Measurements from ENCODE around the gene ANAPC15. TPM values are rescaled to one million over a fixed set of nuclear protein-coding genes. Genes with fewer than 3 reads are reported as not detected.

The ANAPC15 gene
- total and polyA plus RNA-seq, 2 of the 4 experiments (the other 2 are of a cell fraction) = 66.3 to 84.2 TPM

DNA sequence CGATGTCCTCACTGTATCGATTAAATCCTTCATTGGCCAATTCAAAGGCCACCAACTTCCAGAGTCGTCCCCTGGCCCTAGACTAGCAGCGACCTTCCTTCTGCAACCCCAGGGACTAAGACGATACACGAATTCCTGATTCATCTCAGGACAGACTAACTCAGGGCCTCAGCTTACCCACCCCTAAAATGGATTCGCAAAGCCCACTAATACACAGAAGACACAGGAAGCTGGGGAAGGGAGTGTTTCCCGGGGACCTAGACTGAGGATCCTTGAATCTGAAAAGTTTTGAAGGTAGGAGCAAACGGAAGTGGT, 9.9 kb downstream of the ANAPC15 start (continued):
- TF ChIP-seq CHD1 (IDR thresholded peaks at IDR 0.05; ENCODE audit: low read depth, low read length) = no peak

DNA sequence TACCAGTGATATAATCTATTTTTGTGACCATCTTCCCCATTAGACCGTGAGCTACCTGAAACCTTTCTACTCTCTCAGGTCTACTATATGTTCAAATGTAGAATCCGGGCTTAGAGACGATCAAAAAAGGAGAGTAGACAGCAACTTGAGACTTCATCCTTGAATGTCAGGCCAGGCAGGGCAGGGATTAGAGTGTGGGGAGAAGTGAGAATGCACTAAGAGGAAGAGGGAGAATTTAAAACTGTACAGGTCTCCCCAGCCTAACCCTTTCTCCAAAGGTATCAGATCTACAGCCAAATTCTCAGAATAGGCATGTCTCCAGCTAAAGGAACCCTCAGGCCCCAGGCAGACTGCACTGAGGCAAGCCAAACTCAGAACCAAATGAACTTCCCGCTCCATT, 10.3 kb downstream of the ANAPC15 start:
- intact Hi-C loops (cut with micrococcal nuclease) (loop anchor here (1.0 to 5.0 kb wide), 3 partner anchors 77 to 121 kb away; no protein-coding TSS in a partner anchor), dilution Hi-C loops (cut with HindIII; ENCODE audit: low sequenced_read_pairs, unreplicated experiment) (no loop called here), in situ Hi-C loops (cut with MboI; ENCODE audit: low sequenced_read_pairs) (no loop called here)
- ATAC-seq (ENCODE audit: low read depth) (no peak), DNase-seq (no peak)
- 71% methylated on average over 2 of the region's 4 CpGs; no CpG with 5 or more reads in 1 of the 2 experiments for WGBS, 2 experiments (ENCODE audit: extremely low coverage in 2 of 2, insufficient read length in 1 of 2)
- POLR2A ChIA-PET (ENCODE audit: unreplicated experiment) = interaction anchor here (1.3 kb wide), 1 partner anchor 10 kb away, joined by 4 read pairs; the partner anchor contains the start of gene ANAPC15
- peak overlapping the region; percentile 81 for H3K14ac ChIP-seq (replicated peaks; ENCODE audit: low read depth, low read length)
- peak overlapping the region; percentile 90 for H2BK5ac ChIP-seq (ENCODE audit: low read depth, low read length, poor library complexity, severe bottlenecking)
- peak overlapping the region; percentile 76 for H4K5ac ChIP-seq (ENCODE audit: low read depth, low read length)
- H3K79me1 ChIP-seq (ENCODE audit: low read depth in 1 of 2, low read length in 2 of 2) = peaks cover 34 to 62% of the 10 kb centered on the region in 2 experiments
- H3K4ac ChIP-seq (ENCODE audit: low read depth, low read length) = peak overlapping the region; percentile 97
- H3K9me1 ChIP-seq (ENCODE audit: insufficient read depth, low read length) = peaks cover 35% of the 10 kb centered on the region
- H3K9me3 ChIP-seq (ENCODE audit: control insufficient read depth, insufficient read depth, low read length) = no peaks in the 10 kb centered on the region
- peak overlapping the region; percentile 88 for H2AK9ac ChIP-seq (replicated peaks; ENCODE audit: low read depth, low read length, poor library complexity)
- H3K27ac ChIP-seq (ENCODE audit: insufficient read depth, low read length) = peak overlapping the region; percentile 94
- H4K20me1 ChIP-seq (ENCODE audit: insufficient read depth, low read length) = no peaks in the 10 kb centered on the region; the same call in 1 of the 2 replicates
- H2BK20ac ChIP-seq (ENCODE audit: low read depth, low read length) = no peak overlapping the region
- H3K56ac ChIP-seq (ENCODE audit: extremely low read depth, insufficient read depth, low read length) = peak overlapping the region; percentile 90
- CTCF ChIA-PET = interaction anchor here (2.3 kb wide), 1 partner anchor 11 kb away, joined by 10 read pairs; no protein-coding TSS in a partner anchor
- H3K36me3 ChIP-seq (ENCODE audit: control insufficient read depth, insufficient read depth, low read length) = peaks cover 30% of the 10 kb centered on the region
- H3K9ac ChIP-seq (ENCODE audit: low read depth, low read length) = peak overlapping the region; percentile 89
- H3K4me3 ChIP-seq (ENCODE audit: insufficient read depth, low read depth, low read length) = peak overlapping the region; percentile 75
- BruUV-seq (replicated peaks) = no TSS peak
- peak overlapping the region; percentile 68 for H2AK5ac ChIP-seq (ENCODE audit: low read depth, low read length)
- H4K8ac ChIP-seq (ENCODE audit: low read depth in 2 of 2, low read length in 2 of 2) = peak overlapping the region; percentile 86 to 89
- H3K18ac ChIP-seq (ENCODE audit: low read depth, low read length) = no peak overlapping the region
- peak overlapping the region; percentile 91 for H4K91ac ChIP-seq (ENCODE audit: insufficient read depth, low read depth, low read length)
- peaks cover 9% of the 10 kb centered on the region for H3K4me1 ChIP-seq (ENCODE audit: control insufficient read depth, insufficient read depth, low read length)
- peak overlapping the region; percentile 97 for H3K23ac ChIP-seq (ENCODE audit: low read depth, low read length)
- H3K27me3 ChIP-seq (ENCODE audit: control insufficient read depth, insufficient read depth, low read length) = no peaks in the 10 kb centered on the region
- H3K4me2 ChIP-seq (ENCODE audit: low read depth, low read length) = peak overlapping the region; percentile 98
- H2BK120ac ChIP-seq (ENCODE audit: low read depth, low read length) = peak overlapping the region; percentile 56; the same call in 1 of the 2 replicates
- H2AFZ ChIP-seq (replicated peaks; ENCODE audit: low read length, poor library complexity) = no peak overlapping the region
- H2BK15ac ChIP-seq (ENCODE audit: low read depth, low read length) = peak overlapping the region; percentile 16; the same call in 2 of the 3 replicates
- no peak for TF ChIP-seq NFE2L2 (IDR thresholded peaks at IDR 0.05; ENCODE audit: low read depth, low read length)
- TF ChIP-seq SMC3 (IDR thresholded peaks at IDR 0.05; ENCODE audit: low read depth, low read length) = no peak
- TF ChIP-seq CHD1 (IDR thresholded peaks at IDR 0.05; ENCODE audit: low read depth, low read length) = no peak
- no peak for TF ChIP-seq RAD21 (IDR thresholded peaks at IDR 0.05; ENCODE audit: low read length)
- no peak for TF ChIP-seq RCOR1 (IDR thresholded peaks at IDR 0.05; ENCODE audit: insufficient replicate concordance, low read length)
- no peak for TF ChIP-seq MXI1 (IDR thresholded peaks at IDR 0.05; ENCODE audit: borderline replicate concordance, low read depth, low read length)
- no peak for TF ChIP-seq RFX5 (IDR thresholded peaks at IDR 0.05; ENCODE audit: low read depth, low read length)
- TF ChIP-seq MAFK (IDR thresholded peaks at IDR 0.05; ENCODE audit: low read depth, low read length) = no peak
- TF ChIP-seq FOS (IDR thresholded peaks at IDR 0.05; ENCODE audit: low read depth, low read length) = no peak
- TF ChIP-seq, protein P1, sequence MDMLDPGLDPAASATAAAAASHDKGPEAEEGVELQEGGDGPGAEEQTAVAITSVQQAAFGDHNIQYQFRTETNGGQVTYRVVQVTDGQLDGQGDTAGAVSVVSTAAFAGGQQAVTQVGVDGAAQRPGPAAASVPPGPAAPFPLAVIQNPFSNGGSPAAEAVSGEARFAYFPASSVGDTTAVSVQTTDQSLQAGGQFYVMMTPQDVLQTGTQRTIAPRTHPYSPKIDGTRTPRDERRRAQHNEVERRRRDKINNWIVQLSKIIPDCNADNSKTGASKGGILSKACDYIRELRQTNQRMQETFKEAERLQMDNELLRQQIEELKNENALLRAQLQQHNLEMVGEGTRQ (IDR thresholded peaks at IDR 0.05; ENCODE audit: low read depth, low read length) = no peak
- TF ChIP-seq, protein P2, sequence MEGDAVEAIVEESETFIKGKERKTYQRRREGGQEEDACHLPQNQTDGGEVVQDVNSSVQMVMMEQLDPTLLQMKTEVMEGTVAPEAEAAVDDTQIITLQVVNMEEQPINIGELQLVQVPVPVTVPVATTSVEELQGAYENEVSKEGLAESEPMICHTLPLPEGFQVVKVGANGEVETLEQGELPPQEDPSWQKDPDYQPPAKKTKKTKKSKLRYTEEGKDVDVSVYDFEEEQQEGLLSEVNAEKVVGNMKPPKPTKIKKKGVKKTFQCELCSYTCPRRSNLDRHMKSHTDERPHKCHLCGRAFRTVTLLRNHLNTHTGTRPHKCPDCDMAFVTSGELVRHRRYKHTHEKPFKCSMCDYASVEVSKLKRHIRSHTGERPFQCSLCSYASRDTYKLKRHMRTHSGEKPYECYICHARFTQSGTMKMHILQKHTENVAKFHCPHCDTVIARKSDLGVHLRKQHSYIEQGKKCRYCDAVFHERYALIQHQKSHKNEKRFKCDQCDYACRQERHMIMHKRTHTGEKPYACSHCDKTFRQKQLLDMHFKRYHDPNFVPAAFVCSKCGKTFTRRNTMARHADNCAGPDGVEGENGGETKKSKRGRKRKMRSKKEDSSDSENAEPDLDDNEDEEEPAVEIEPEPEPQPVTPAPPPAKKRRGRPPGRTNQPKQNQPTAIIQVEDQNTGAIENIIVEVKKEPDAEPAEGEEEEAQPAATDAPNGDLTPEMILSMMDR (conservative IDR thresholded peaks at IDR 0.05; ENCODE audit: low read depth, low read length) = no peak
- TF ChIP-seq, protein P3, sequence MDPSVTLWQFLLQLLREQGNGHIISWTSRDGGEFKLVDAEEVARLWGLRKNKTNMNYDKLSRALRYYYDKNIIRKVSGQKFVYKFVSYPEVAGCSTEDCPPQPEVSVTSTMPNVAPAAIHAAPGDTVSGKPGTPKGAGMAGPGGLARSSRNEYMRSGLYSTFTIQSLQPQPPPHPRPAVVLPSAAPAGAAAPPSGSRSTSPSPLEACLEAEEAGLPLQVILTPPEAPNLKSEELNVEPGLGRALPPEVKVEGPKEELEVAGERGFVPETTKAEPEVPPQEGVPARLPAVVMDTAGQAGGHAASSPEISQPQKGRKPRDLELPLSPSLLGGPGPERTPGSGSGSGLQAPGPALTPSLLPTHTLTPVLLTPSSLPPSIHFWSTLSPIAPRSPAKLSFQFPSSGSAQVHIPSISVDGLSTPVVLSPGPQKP (IDR thresholded peaks at IDR 0.05; ENCODE audit: borderline replicate concordance, low read depth, low read length) = no peak
- TF ChIP-seq POLR2A (IDR thresholded peaks at IDR 0.05; ENCODE audit: low read depth, low read length) = no peak
- TF ChIP-seq MAZ (IDR thresholded peaks at IDR 0.05; ENCODE audit: borderline replicate concordance, low read depth, low read length) = no peak
